Keratinocyte (primary cell): ENCODE data around the gene MAST2. TPM values are rescaled to one million over a fixed set of nuclear protein-coding genes. Genes with fewer than 3 reads are reported as not detected.

Source experiments
- DNase-seq: peaks from one replicate; pipeline ENCODE4 v3.0.0-alpha.2; 2011; ENCODE audit warnings: low read depth, missing footprints, low spot score
- FAIRE-seq: peaks from 2 replicates; lab custom pipeline; 2011; peaks lifted over from hg19 to GRCh38; lab: Jason Lieb, UNC
- H2AFZ ChIP-seq: 2 replicates; pipeline ENCODE4 v1.6.0; 2012; ENCODE audit warnings: low read length, control low read depth, inconsistent platforms; ENCODE audit not compliant: control insufficient read depth
- H3K27ac ChIP-seq: 2 replicates; pipeline ENCODE4 v1.5.1; 2011; ENCODE audit warnings: low read length; ENCODE audit not compliant: control insufficient read depth, insufficient read depth
- H3K27me3 ChIP-seq: 3 replicates; pipeline ENCODE4 v1.6.0; 2011; ENCODE audit warnings: low read length; ENCODE audit not compliant: control insufficient read depth, insufficient read depth; ENCODE audit errors: extremely low read depth
- H3K36me3 ChIP-seq, 2 experiments: 2 replicates in 1 of 2; 3 replicates in 1 of 2; pipeline ENCODE4 v1.5.1; 2011; ENCODE audit warnings: low read length in 2 of 2, mild to moderate bottlenecking in 1 of 2; ENCODE audit not compliant: control insufficient read depth in 2 of 2, insufficient read depth in 2 of 2; ENCODE audit errors: extremely low read depth in 1 of 2
- H3K4me1 ChIP-seq: 3 replicates; pipeline ENCODE4 v1.5.1; 2011; ENCODE audit warnings: low read length; ENCODE audit not compliant: control insufficient read depth, insufficient read depth; ENCODE audit errors: extremely low read depth
- H3K4me2 ChIP-seq: 3 replicates; pipeline ENCODE4 v1.6.0; 2011; ENCODE audit warnings: low read depth, low read length; ENCODE audit not compliant: control insufficient read depth, insufficient read depth; ENCODE audit errors: extremely low read depth
- H3K4me3 ChIP-seq, 3 experiments: fragments of 200-600 bp in 1 of 3; sonication (generic) in 1 of 3; 2 replicates in 2 of 3; 3 replicates in 1 of 3; pipeline ENCODE4 v1.5.1; 2011 to 2016; ENCODE audit warnings: low read length in 3 of 3, mild to moderate bottlenecking in 3 of 3, control low read depth in 2 of 3, inconsistent platforms in 1 of 3, low read depth in 1 of 3, mixed read lengths in 1 of 3, mixed run types in 1 of 3, moderate library complexity in 1 of 3; ENCODE audit not compliant: control insufficient read depth in 2 of 3, insufficient read depth in 2 of 3; ENCODE audit errors: extremely low read depth in 1 of 3
- H3K79me2 ChIP-seq: 2 replicates; pipeline ENCODE4 v1.6.0; 2012; ENCODE audit warnings: low read length; ENCODE audit not compliant: control insufficient read depth, insufficient read depth
- H3K9ac ChIP-seq: 3 replicates; pipeline ENCODE4 v1.6.0; 2011; ENCODE audit warnings: low read length; ENCODE audit not compliant: control insufficient read depth, insufficient read depth; ENCODE audit errors: extremely low read depth
- H3K9me1 ChIP-seq: 3 replicates; pipeline ENCODE4 v1.6.0; 2011; ENCODE audit warnings: low read length; ENCODE audit not compliant: control insufficient read depth, insufficient read depth; ENCODE audit errors: extremely low read depth
- H3K9me3 ChIP-seq: 2 replicates; pipeline ENCODE4 v1.5.1; 2012; ENCODE audit warnings: low read depth, low read length; ENCODE audit not compliant: control insufficient read depth
- H4K20me1 ChIP-seq: 3 replicates; pipeline ENCODE4 v1.6.0; 2011; ENCODE audit warnings: low read length; ENCODE audit not compliant: control insufficient read depth, insufficient read depth; ENCODE audit errors: extremely low read depth
- CTCF ChIP-seq, 3 experiments: IDR thresholded peaks in 1 of 3; conservative IDR thresholded peaks in 1 of 3; optimal IDR thresholded peaks in 1 of 3; 2 replicates in 2 of 3; 3 replicates in 1 of 3; pipeline versions ENCODE3 to v1.5.1; 2011; ENCODE audit warnings: low read length in 3 of 3, mild to moderate bottlenecking in 3 of 3, moderate library complexity in 2 of 3, control low read depth in 1 of 3, inconsistent platforms in 1 of 3; ENCODE audit not compliant: insufficient read depth in 2 of 3; ENCODE audit errors: extremely low read depth in 1 of 3
- EZH2 ChIP-seq: IDR thresholded peaks from one replicate; pipeline ENCODE4 v1.6.1; 2012; ENCODE audit warnings: inconsistent platforms, mild to moderate bottlenecking, low read length, moderate library complexity
- dilution Hi-C: fragments of 300-500 bp; cut with MboI; formaldehyde crosslinking; loops from one replicate; pipeline ENCODE4 v1.7.0; 2020; ENCODE audit warnings: low sequenced_read_pairs; ENCODE audit not compliant: extremely low pct_ligation_motif_present
- polyA plus RNA-seq, 5 experiments: library from polyadenylated mRNA; depleted of rRNA in 3 of 5; stranded (reverse) in 3 of 5; stranded (forward) in 1 of 5; unstranded in 1 of 5; fragments of >200 nt; gene quantifications; 1 replicate in 1 of 5; 2 replicates in 3 of 5; 3 replicates in 1 of 5; pipeline versions ENCODE4 v1.2.1 to v1.2.3, GENCODE V29; 2011 to 2012; ENCODE audit warnings: missing spikeins in 2 of 5, low read depth in 1 of 5, low replicate concordance in 1 of 5

The MAST2 gene
- polyA plus RNA-seq, 1 donor (not counting 4 experiments of a cell fraction or from before 2014, with no cell fraction given) = 12.2 TPM

GRCh38 chr1:45942411-45942810, 139.0 kb downstream of the MAST2 start:
- FAIRE-seq = no peak
- Histone ChIP-seq H3K4me2 (no peak overlapping the region), H3K9me3 (no peaks in the 10 kb centered on the region), H4K20me1 (no peaks in the 10 kb centered on the region), H3K4me3 (no peak overlapping the region), H3K27me3 (no peaks in the 10 kb centered on the region), H3K9ac (no peak overlapping the region), H3K27ac (no peak overlapping the region), H3K79me2 (no peaks in the 10 kb centered on the region), H3K4me1 (peaks cover 13% of the 10 kb centered on the region), H2AFZ (no peak overlapping the region), H3K9me1 (no peaks in the 10 kb centered on the region), H3K36me3 (no peaks in the 10 kb centered on the region)
- TF ChIP-seq CTCF (optimal IDR thresholded peaks at IDR 0.05 in 1 of 3, IDR thresholded peaks at IDR 0.05 in 1 of 3, conservative IDR thresholded peaks at IDR 0.05 in 1 of 3; ENCODE audit: extremely low read depth in 1 of 3, insufficient read depth in 2 of 3, low read length in 3 of 3) (no peak), EZH2 (no peak)
- dilution Hi-C loops = no loop called here
- no peak for DNase-seq

GRCh38 chr1:45943185-45943584, 139.8 kb downstream of the MAST2 start:
- H4K20me1 ChIP-seq = no peaks in the 10 kb centered on the region
- H3K4me1 ChIP-seq = peaks cover 13% of the 10 kb centered on the region
- DNase-seq (no peak), FAIRE-seq (no peak)
- H3K9me3 ChIP-seq = no peaks in the 10 kb centered on the region
- H2AFZ ChIP-seq = no peak overlapping the region
- no peak overlapping the region for H3K4me2 ChIP-seq
- no peak for TF ChIP-seq EZH2
- TF ChIP-seq CTCF (optimal IDR thresholded peaks at IDR 0.05 in 1 of 3, IDR thresholded peaks at IDR 0.05 in 1 of 3, conservative IDR thresholded peaks at IDR 0.05 in 1 of 3; ENCODE audit: extremely low read depth in 1 of 3, insufficient read depth in 2 of 3, low read length in 3 of 3) = no peak
- dilution Hi-C loops = no loop called here
- no peaks in the 10 kb centered on the region for H3K9me1 ChIP-seq
- no peaks in the 10 kb centered on the region for H3K36me3 ChIP-seq
- H3K27me3 ChIP-seq = no peaks in the 10 kb centered on the region
- H3K4me3 ChIP-seq = no peak overlapping the region
- no peaks in the 10 kb centered on the region for H3K79me2 ChIP-seq
- H3K9ac ChIP-seq = no peak overlapping the region
- no peak overlapping the region for H3K27ac ChIP-seq
